Right hindlimb (tissue), 1 donor: ENCODE measurements around the gene OR12D3.
"Not testable (repeated sequence)": the region's sequence is repeated elsewhere in the genome, so short reads cannot be mapped to it uniquely, and the experiment has no call there.

ENCODE experiments used
- DNase-seq: peaks from one replicate; pipeline ENCODE4 v3.0.0-alpha.2; 2018

Gene OR12D3

GRCh38 chr6:29375191-29375590, at the start of gene OR12D3:
OR12D3 (minus strand) TSS chr6:29375291; CDS start chr6:29375287, 4 bp downstream.
- DNase-seq, result no peak

GRCh38 chr6:29424575-29424974, 49.5 kb upstream of the OR12D3 start:
- no peak for DNase-seq

DNA sequence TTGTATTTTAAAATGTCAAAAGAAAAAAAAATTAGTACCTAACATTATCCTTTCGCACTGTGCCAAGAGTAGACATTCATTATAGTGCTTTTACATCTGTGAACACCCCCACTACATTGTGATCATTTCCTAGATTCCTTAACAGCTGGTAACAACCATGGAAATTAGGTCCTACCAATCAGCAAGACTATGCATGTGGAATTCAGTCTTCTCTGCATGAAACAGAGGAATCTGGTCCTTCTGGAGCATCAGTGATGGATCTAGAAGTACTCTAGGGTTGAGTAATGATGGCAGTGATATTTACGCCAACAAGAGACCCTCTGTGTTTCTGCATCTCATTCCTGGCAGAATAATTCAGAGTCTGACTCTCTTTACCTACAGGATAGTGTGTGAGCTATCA, 49.1 kb upstream of the OR12D3 start:
- DNase-seq, result no peak

DNA sequence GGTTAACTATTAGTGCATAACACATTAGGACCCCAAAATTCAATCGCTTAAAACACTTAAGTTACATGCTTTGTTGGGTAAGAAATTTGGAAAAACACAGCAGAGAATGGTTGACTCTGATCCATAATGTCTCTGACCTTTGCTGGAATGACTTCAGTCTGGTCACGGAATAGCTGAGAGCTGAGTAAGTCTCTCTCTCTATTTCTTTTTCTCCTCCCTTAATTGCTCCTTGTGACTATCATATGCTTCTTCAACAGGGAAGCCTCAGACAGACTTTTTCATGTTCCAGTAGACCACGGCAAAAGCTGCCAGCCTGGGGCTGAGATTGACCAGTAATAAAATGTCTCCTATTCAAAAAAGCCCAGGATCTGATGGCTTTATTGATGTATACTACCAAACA, 44.4 kb upstream of the OR12D3 start:
- no peak for DNase-seq

DNA sequence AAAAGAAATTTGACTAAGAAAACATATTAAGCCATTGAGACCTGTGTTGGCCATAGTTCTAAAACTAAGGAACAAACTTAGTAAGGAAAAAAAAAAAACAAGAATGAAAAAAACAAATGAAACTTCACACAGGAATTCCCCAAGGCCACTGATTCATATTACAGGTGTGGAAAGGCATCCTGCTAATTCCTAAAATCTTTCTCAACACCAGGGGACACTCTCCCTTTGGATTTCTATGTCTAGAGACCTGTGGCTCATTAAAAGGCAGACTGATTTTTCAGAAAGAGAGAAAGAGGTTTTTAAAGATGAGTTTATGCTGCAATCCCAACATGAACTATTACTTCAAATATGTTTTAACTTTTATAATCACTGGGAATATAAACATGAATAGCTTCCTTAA, 39.5 kb upstream of the OR12D3 start, which contains the start of gene OR12D1:
TSS of gene OR12D1 (plus strand) at position 341 of the 400 bp plus-strand sequence.
- no peak for DNase-seq

- DNase-seq, result no peak
Observed at GRCh38 chr6:29403801-29404200, 28.7 kb upstream of the OR12D3 start.

- no peak for DNase-seq
Observed at GRCh38 chr6:29399525-29399924, 24.4 kb upstream of the OR12D3 start.

DNA sequence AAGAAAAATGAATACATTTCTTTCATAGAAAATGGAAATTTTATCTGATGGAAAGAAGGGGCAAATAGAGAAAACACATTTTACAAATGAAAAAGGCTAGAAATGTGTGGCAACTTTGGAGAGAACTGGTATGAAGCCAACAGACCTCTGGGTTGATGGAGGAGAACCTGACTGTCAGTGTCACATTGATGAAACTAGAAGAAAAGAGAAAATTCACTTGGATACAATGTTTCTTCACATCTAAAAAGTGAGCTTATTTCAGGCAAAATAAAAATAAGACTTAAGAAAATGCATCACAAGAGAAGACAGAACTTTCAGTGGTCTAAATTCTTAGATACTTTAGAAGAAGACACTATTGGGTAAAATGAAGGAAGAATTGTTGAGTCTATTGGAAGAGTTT, 20.2 kb upstream of the OR12D3 start, which contains the start of gene OR12D2:
TSS of gene OR12D2 (plus strand) at position 301 of the 400 bp plus-strand sequence. CDS start 1,069 bp downstream, outside the sequence.
- DNase-seq, result no peak

GRCh38 chr6:29388533-29388932, 13.4 kb upstream of the OR12D3 start:
- no peak for DNase-seq

- no peak for DNase-seq
Observed at GRCh38 chr6:29376003-29376402, 912 bp upstream of the OR12D3 start.

- DNase-seq, result no peak
Observed at GRCh38 chr6:29368765-29369164, 6.3 kb downstream of the OR12D3 start, which contains the start of gene OR5V1. OR5V1 (minus strand) TSS chr6:29368865; CDS start chr6:29356195, 12,670 bp downstream.

GRCh38 chr6:29355603-29356002, 19.5 kb downstream of the OR12D3 start:
- no peak for DNase-seq

GRCh38 chr6:29354980-29355379, 20.1 kb downstream of the OR12D3 start:
- no peak for DNase-seq

- not testable (repeated sequence) for DNase-seq
Observed at GRCh38 chr6:29349348-29349747, 25.7 kb downstream of the OR12D3 start.

DNA sequence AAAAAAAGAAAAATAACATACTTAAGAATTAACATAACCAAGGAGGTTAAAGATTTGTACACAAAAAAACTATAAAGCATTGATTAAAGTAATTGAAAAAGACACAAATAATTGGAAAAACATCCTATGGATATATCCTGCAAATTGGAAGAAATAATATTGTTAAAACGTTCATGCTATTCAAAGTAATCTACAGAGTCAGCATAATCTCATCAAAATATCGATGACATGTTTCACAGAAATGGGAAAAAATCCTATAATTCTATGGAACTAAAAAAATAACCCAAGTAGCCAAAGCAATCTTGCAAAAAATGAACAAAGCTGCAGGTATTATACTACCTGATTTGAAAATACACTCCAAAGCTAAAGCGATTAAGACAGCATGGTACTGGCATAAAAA, 29.7 kb downstream of the OR12D3 start:
- no peak for DNase-seq

DNA sequence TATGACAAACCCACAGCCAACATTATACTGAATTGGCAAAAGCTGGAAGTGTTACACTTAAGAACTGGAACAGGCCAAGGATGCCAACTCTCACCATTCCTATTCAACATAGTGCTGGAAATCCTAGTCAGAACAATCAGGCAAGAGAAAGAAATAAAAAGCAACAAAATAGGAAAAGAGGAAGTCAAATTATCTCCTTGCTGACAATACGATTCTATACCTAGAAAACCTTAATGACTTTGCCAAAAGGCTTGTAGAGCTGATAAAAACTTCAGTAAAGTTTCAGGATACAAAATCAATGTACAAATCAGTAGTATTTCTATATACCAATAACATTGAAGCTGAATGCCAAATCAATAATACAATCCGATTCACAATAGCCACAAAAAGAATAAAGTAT, 38.8 kb downstream of the OR12D3 start:
- no peak for DNase-seq

- no peak for DNase-seq
Observed at GRCh38 chr6:29332676-29333075, 42.4 kb downstream of the OR12D3 start.

GRCh38 chr6:29325777-29326176, 49.3 kb downstream of the OR12D3 start:
- DNase-seq, result no peak
